ENCODE measurements around the gene DGCR8.

DGCR8 gene

GRCh38 chr22:20061481-20061861 is 18.6 kb upstream of the DGCR8 start:
- no peak for DNase-seq (ENCODE audit: extremely low spot score)
- TF ChIP-seq ZNF384 (IDR thresholded peaks at IDR 0.05) (no peak), L3MBTL2 (conservative IDR thresholded peaks at IDR 0.05) (no peak), ARNT (IDR thresholded peaks at IDR 0.05) (no peak)
- CTCF ChIA-PET: interaction anchor here (0.7 kb wide), 1 partner anchor 21 kb away, joined by 3 read pairs; no protein-coding TSS in a partner anchor
- POLR2A ChIA-PET: interaction anchor here (0.6 to 1.8 kb wide), 2 partner anchors 11 to 18 kb away, joined by 3 to 7 read pairs; partner anchors contain the start of gene DGCR8

- CTCF ChIA-PET: no interaction called here
- POLR2A ChIA-PET: interaction anchor here (1.8 kb wide), 1 partner anchor 17 kb away, joined by 7 read pairs; the partner anchor contains the start of gene DGCR8
- no peak for TF ChIP-seq HDGF (IDR thresholded peaks at IDR 0.05; ENCODE audit: borderline replicate concordance)
- no peak for TF ChIP-seq TARDBP (IDR thresholded peaks at IDR 0.05)
- no peak for TF ChIP-seq LEF1 (IDR thresholded peaks at IDR 0.05; ENCODE audit: borderline replicate concordance)
- no peak for TF ChIP-seq SUZ12 (IDR thresholded peaks at IDR 0.05)
- no peak for TF ChIP-seq FOXK2 (IDR thresholded peaks at IDR 0.05)
- TF ChIP-seq ARNT (IDR thresholded peaks at IDR 0.05): no peak
- TF ChIP-seq NFRKB (IDR thresholded peaks at IDR 0.05): no peak
- no peak for TF ChIP-seq ZNF384 (IDR thresholded peaks at IDR 0.05)
- TF ChIP-seq L3MBTL2 (conservative IDR thresholded peaks at IDR 0.05): no peak
- TF ChIP-seq BHLHE40 (IDR thresholded peaks at IDR 0.05; ENCODE audit: borderline replicate concordance): no peak
- no peak for TF ChIP-seq ELF4 (IDR thresholded peaks at IDR 0.05)
- no peak for TF ChIP-seq FOXM1 (IDR thresholded peaks at IDR 0.05; ENCODE audit: borderline replicate concordance)
- TF ChIP-seq FOXA1 (IDR thresholded peaks at IDR 0.05): no peak
- TF ChIP-seq SP1 (IDR thresholded peaks at IDR 0.05): no peak
- no peak for TF ChIP-seq CTBP1 (IDR thresholded peaks at IDR 0.05; ENCODE audit: borderline replicate concordance)
- TF ChIP-seq PKNOX1 (IDR thresholded peaks at IDR 0.05): no peak
- DNase-seq (ENCODE audit: extremely low spot score): no peak
These were observed 17.8 kb upstream of the DGCR8 start for GRCh38 chr22:20062043-20062765.

DNA sequence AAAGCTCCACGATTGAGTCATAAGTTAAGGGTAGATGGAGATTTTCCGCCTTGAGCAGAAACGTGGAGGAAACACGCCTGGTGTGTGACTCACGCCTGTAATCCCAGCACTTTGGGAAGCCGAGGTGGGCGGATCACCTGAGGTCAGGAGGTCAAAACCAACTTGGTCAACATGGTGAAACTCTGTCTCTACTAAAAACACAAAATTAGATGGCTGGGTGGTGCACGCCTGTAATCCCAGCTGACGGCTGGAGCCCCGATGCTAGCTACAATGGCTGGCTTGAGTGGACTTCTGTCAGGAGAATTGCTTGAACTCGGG is 17.3 kb upstream of the DGCR8 start:
- TF ChIP-seq SUZ12 (IDR thresholded peaks at IDR 0.05) (no peak), ELF4 (IDR thresholded peaks at IDR 0.05) (no peak), PKNOX1 (IDR thresholded peaks at IDR 0.05) (no peak), ZNF384 (IDR thresholded peaks at IDR 0.05) (no peak), FOXM1 (IDR thresholded peaks at IDR 0.05; ENCODE audit: borderline replicate concordance) (no peak), FOXA1 (IDR thresholded peaks at IDR 0.05) (no peak), SP1 (IDR thresholded peaks at IDR 0.05) (no peak), LEF1 (IDR thresholded peaks at IDR 0.05; ENCODE audit: borderline replicate concordance) (no peak), L3MBTL2 (conservative IDR thresholded peaks at IDR 0.05) (no peak)
- DNase-seq (ENCODE audit: extremely low spot score): no peak
- POLR2A ChIA-PET: interaction anchor here (1.8 kb wide), 1 partner anchor 17 kb away, joined by 7 read pairs; the partner anchor contains the start of gene DGCR8
- CTCF ChIA-PET: no interaction called here

DNA sequence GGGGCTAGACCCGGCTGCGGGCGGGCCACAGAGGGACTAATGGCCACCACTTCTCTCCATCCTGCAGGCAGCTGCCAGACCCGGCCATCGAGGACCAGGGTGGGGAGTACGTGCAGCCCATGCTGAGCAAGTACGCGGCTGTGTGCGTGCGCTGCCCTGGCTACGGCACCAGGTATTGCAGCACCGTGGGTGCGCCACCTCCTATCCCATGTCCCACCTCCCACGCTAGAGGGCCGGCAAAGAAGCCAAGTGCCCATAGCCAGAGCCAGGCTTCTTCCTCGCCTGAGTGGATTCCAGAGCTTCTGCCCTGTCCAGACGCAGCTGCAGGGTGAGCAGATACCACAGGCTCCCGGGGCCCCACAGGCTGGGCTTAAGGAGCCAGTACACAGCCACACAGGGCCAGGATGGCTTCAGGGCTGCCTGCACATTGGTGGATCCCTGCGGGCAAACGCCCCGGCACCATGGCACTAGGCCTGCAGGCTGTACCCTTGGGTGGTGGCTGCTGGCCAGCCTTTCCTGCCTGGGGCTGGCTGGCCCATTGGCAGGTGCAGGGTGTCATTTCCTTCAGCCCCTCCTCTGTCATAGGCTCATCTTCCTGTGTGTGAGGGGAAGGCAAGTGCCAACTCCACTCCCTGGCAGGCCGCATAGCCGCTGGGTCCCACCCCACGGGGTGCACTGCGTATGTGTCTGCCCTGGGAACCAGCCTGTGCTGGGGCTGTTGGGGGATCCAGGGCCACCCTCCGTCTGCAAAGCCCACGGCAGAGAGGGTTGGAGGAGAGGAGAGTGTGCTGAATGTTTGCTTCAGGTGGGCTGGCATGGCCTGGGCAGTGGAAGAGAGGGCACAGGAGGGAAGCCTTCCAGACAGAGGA is 16.5 kb upstream of the DGCR8 start:
- ChIA-PET POLR2A (interaction anchor here (1.8 kb wide), 1 partner anchor 16 kb away, joined by 7 read pairs; the partner anchor contains the start of gene DGCR8), CTCF (no interaction called here)
- TF ChIP-seq ARNT (IDR thresholded peaks at IDR 0.05) (no peak), HDGF (IDR thresholded peaks at IDR 0.05; ENCODE audit: borderline replicate concordance) (no peak), SP1 (IDR thresholded peaks at IDR 0.05) (no peak), LEF1 (IDR thresholded peaks at IDR 0.05; ENCODE audit: borderline replicate concordance) (no peak)
- no peak for DNase-seq (ENCODE audit: extremely low spot score)

DNA sequence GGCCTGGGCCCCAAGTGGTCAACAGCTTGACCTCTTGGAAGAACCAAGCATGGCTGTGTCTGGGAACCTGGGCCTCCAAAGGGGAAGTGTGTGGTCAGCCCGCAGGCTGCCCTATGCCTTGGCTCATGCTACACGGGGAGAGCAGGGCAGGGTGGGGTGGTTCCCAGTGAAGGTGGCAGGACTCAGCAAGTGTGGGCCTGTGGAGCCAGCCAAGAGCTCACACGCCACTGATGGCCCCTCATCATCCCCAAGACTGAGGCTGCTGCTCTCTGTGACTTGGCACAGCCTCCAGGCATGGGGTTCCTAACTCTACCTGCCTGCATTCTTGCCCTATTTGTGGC is 15.9 kb upstream of the DGCR8 start:
- TF ChIP-seq SP1 (IDR thresholded peaks at IDR 0.05) (no peak), ARNT (IDR thresholded peaks at IDR 0.05) (no peak), ZNF384 (IDR thresholded peaks at IDR 0.05) (no peak), SUZ12 (IDR thresholded peaks at IDR 0.05) (no peak), CTBP1 (IDR thresholded peaks at IDR 0.05; ENCODE audit: borderline replicate concordance) (no peak), FOXA1 (IDR thresholded peaks at IDR 0.05) (no peak), PKNOX1 (IDR thresholded peaks at IDR 0.05) (no peak), NFRKB (IDR thresholded peaks at IDR 0.05) (no peak)
- POLR2A ChIA-PET: no interaction called here
- CTCF ChIA-PET: no interaction called here
- no peak for DNase-seq (ENCODE audit: extremely low spot score)

DNA sequence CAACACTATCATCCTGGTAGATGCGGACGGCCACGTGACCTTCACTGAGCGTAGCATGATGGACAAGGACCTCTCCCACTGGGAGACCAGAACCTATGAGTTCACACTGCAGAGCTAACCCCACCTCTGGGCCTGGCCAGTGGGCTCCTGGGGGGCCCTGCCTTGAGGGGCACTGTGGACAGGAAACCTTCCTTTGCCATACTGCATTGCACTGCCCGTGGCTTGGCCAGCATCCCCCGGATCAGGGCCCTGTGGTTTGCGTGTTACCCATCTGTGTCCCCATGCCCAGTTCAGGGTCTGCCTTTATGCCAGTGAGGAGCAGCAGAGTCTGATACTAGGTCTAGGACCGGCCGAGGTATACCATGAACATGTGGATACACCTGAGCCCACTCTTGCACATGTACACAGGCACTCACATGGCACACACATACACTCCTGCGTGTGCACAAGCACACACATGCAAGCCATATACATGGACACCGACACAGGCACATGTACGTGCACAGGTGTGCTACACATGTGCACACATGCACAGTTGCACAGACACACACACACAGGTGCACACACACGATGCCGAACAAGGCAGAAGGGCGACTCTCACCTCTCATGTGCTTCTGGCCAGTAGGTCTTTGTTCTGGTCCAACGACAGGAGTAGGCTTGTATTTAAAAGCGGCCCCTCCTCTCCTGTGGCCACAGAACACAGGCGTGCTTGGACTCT is 15.3 kb upstream of the DGCR8 start:
- CTCF ChIA-PET: no interaction called here
- no peak for DNase-seq (ENCODE audit: extremely low spot score)
- TF ChIP-seq NFRKB (IDR thresholded peaks at IDR 0.05): no peak
- TF ChIP-seq L3MBTL2 (conservative IDR thresholded peaks at IDR 0.05): no peak
- TF ChIP-seq TARDBP (IDR thresholded peaks at IDR 0.05): no peak
- TF ChIP-seq BHLHE40 (IDR thresholded peaks at IDR 0.05; ENCODE audit: borderline replicate concordance): no peak
- TF ChIP-seq FOXK2 (IDR thresholded peaks at IDR 0.05): no peak
- no peak for TF ChIP-seq LEF1 (IDR thresholded peaks at IDR 0.05; ENCODE audit: borderline replicate concordance)
- no peak for TF ChIP-seq SUZ12 (IDR thresholded peaks at IDR 0.05)
- TF ChIP-seq HDGF (IDR thresholded peaks at IDR 0.05; ENCODE audit: borderline replicate concordance): no peak
- TF ChIP-seq ELF4 (IDR thresholded peaks at IDR 0.05): no peak
- POLR2A ChIA-PET: no interaction called here
